Stimulated activated CD4-positive, alpha-beta T cell treated with anti-CD3 and anti-CD28 coated beads, Interleukin-12 subunit alpha, Interleukin-12 subunit beta, amount 100 ng/mL, for 24 hours (primary cell): ENCODE results near the gene SAP25.
"Not testable (repeated sequence)": the region's sequence is repeated elsewhere in the genome, so short reads cannot be mapped to it uniquely, and the experiment has no call there.

Experiments
- DNase-seq, 2 experiments: peaks; one replicate each; pipeline ENCODE4 v3.0.0-alpha.2; 2020; ENCODE audit warnings: low read depth in 2 of 2

The SAP25 gene

DNA sequence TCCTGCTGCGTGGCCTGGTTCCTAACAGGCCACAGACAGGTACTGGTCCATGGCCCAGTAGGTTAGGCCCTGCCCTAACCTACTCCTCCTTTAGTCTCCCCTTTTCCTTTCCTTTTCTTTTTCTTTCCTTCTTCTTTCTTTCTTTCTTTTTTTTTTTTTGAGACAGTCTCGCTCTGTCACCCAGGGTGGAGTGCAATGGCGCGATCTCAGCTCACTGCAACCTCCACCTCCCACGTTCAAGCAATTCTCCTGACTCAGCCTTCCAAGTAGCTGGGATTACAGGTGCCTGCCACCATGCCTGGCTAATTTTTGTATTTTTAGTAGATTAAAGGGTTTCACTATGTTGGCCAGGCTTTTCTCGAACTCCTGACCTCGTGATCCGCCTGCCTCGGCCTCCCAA lies 37.7 kb downstream of the SAP25 start:
- DNase-seq, result not testable (repeated sequence)

DNA sequence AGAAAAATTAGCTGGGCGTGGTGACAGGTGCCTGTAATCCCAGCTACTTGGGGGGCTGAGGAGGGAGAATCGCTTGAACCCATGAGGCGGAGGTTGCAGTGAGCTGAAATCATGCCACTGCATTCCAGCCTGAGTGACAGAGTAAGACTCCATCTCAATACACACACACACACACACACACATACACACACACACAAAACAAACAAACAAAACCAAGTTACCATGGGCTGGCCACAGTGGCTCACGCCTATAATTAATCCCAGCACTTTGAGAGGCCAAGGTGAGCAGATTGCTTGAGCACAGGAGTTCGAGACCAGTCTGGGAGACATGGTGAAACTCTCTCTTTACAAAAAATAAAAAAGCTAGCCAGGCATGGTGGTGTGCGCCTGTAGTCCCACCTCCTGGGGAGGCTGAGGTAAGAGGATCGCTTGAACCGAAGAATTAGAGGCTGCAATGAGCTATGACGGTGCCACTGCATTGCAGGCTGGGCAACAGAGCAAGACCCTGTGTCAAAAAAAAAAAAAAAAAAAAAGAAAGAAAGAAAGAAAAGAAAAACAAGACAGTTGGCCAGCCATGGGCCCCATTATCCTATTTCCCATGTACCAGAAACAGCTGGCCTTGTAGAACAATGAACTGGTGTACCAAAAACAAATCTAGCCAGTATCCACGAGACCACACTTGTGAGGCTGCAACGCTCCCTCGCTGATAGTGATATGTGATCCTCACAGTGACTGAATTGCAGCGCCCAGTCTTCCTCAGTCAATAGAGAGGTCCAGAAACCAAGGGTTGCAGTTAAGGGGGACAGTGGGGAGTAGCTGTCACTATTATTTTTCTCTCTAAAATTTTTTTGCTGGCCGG lies 41.3 kb downstream of the SAP25 start:
- DNase-seq, result no peak

DNA sequence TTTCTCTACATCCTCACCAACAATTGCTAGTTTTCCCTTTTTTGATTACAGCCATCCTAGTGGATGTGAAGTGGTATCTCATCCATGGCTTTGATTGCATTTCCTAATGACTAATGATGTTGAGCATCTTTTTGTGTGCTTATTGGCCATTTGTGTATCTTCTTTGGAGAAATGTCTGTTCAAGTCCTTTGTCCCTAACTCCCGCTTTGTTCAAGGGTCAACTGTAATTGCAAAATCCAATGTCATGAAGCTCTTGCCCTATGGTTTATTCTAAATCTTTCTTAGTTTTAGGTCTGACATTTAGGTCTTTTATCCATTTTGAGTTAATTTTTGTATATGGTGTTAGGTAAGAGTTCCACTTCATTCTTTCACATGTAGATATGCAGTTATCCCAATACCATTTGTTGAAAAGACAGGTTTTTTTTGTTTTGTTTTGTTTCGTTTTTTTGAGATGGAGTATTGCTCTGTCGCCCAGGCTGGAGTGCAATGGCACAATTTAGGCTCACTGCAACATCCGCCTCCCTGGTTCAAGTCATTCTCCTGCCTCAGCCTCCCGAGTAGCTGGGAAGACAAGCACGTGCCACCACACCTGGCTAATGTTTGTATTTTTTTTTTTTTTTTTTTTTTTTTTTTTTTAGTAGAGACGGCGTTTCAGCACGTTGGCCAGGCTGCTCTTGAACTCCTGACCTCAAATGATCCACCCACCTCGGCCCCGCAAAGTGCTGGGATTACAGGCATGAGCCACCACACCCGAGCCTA lies 45.4 kb downstream of the SAP25 start:
- not testable (repeated sequence) for DNase-seq

DNA sequence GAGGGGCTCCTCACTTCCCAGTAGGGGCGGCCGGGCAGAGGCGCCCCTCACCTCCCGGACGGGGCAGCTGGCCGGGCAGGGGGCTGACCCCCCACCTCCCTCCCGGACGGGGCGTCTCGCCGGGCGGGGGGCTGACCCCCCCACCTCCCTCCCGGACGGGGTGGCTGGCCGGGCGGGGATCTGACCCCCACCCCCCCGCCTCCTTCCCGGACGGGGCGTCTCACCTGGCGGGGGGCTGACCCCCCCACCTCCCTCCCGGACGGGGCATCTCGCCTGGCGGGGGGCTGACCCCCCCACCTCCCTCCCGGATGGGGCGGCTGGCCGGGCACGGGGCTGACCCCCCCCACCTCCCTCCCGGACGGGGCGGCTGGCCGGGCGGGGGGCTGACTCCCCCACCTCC lies 50.5 kb downstream of the SAP25 start:
- not testable (repeated sequence) for DNase-seq
